ENCODE measurements around the gene STXBP1. TPM values are rescaled to one million over a fixed set of nuclear protein-coding genes. Genes with fewer than 3 reads are reported as not detected.
A peak's percentile ranks its signal among the peaks of the same experiment; 100 is the strongest.

Gene STXBP1
- 40.4 and 98.0 TPM in 2 replicates for total RNA-seq (2014; rRNA removed)
- polyA plus RNA-seq (2012) = 33.2 TPM

GRCh38 chr9:127611899-127612790 is at the start of gene STXBP1:
TSS of gene STXBP1 (plus strand) at chr9:127612277. CDS start at chr9:127612404, 127 bp downstream.
- peak; percentile 72 for DNase-seq (ENCODE audit: low read depth)

DNA sequence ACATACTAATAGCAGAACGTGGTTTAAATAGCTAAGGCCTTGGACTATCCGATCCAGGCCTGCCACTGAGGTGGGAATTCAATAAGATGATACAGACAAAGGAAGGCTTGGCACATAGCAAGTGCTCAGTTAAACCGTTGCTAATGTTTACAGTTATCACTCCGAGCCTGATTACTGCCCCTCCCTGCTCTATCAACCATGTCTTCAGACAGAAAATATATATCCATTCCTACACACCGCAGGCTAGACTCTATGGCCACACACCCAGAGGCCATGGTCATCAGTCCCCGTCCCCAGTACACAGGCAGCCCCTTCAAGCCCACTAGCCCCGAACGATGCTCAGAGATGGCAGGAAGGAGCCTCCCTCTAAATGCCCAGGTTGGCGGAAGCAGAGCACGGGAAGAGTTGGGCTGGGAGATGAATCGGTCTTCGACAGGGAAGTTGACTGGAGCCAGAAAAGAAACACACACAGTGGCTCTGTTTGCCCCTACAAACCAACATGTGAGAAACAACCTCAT is 49.7 kb upstream of the STXBP1 start:
- DNase-seq (ENCODE audit: low read depth) = no peak

DNA sequence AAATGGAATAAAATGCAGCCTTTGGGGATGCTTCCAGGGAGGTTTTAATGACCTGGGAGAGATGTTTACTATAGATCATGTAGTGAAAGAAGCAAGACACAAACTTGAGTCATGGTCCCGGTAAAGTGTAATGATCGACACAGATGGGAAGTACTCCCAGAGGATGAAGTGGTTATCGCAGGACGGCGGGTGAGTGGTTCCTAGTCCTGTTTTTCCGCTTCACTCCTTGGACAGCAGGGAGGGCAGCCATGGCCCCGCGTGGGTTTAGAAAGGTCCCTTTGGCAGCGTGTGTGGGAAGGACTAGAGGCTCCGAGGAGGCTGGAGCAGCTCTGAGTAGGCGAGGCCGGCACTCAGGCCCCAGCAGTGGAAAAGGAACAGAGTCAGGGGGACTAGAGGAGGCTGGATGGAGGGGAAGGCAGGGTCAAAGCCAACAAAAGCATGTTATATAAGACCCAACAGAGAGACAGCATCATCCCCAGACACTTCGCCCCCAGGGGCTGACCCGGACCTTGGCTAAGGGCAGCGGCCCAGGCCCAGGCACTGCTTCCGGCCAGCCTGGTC is 49.2 kb upstream of the STXBP1 start:
- peak; percentile 75 for DNase-seq (ENCODE audit: low read depth)

GRCh38 chr9:127563579-127563978 is 48.5 kb upstream of the STXBP1 start:
- no peak for DNase-seq (ENCODE audit: low read depth)

GRCh38 chr9:127565231-127565630 is 46.8 kb upstream of the STXBP1 start:
- DNase-seq (ENCODE audit: low read depth) = no peak

DNA sequence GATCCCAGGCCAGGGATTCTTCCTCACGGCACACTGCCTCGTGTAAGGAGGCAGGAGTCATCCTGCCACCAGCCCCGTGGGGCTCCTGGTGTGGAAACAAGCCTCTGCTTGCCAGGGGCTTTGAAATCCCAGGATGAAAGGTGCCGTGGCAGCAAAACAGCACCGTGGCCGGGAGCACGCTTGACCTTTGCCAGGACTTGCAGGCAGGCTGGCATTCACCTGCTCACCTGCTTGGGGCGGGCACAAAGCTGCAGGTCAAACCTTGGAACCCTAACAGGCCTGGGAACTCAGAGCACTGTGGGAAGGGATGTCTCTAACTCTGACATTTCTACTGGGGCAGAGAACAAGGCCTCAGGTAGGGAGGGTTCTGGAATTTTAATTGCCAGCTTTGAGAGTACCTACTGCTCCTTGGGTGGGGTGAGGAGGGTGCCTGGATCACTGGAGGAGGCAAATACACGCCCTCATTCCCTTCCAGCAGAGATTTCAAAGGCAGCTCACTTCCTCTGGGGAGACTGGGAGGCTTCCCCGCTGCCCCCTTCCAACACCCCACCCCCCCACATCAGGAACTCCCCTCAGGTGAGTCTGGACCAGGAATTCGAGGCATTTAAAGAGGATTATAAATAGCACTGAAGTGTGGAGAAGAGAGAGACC is 45.6 kb upstream of the STXBP1 start:
- DNase-seq (ENCODE audit: low read depth) = no peak

GRCh38 chr9:127567035-127567729 is 44.9 kb upstream of the STXBP1 start:
- peak; percentile 62 for DNase-seq (ENCODE audit: low read depth)

DNA sequence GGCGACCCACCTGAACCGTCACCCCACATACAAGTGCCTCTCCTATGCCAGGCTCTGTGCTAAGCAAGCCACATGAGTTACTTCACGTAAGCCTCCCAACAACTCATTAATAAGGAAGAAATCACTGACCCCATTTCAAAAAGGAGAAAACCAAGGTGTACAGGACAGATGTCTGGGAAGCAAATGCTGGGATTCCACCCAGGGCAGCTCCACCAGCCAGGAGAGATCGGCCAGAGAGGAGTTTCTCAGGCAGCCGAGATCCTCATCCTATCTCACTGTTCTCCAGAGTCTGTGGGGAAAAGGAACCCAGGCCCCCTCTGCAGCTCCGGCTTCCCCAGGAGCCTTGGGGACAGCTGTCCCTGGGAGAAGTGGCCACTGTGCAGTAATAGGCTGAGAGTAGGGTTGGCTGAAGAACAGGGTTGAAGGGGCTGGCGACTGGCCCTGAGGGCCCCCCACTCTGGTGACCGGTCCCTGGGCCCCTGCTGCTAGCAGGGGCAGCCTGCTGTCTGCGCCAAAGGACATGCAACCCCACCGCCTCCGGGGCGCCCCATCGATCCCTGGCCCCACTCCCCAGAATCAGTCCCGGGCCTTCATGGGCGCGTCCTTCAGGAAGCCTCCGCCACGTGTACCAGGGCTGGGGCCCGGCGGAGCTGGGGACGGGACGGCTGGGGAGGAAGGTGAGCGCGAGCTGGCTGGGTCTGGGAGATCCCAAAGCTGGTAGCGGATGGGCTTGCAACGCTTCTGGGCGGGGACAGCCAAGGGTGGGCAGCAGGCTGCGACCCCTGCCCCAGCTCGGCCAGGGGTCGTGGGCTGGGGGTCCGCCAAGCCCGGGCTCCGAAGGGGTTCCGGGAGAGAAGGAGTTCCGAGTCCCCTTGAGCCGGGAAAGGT is 44.1 kb upstream of the STXBP1 start:
- no peak for DNase-seq (ENCODE audit: low read depth)

DNA sequence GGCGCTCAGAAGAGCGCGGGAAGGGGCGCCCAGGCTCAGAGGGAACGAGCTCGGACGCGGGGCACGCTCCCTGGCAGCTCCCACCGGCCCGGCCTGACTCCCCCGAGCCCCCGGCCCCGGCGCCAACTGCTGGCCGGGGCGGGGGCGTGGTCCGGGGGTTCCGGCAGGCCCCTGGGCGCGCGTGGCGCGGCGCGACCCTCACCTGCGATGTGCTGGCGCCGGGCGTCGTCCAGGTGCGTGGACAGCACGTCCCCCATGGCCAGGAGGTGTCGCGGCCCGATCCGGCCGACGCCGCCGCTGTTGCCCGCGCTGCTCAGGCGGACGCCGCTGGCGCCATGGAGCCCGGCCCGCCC is 43.5 kb upstream of the STXBP1 start:
- no peak for DNase-seq (ENCODE audit: low read depth)

- DNase-seq (ENCODE audit: low read depth) = peak; percentile 86
Measured at GRCh38 chr9:127568971-127569885, 42.8 kb upstream of the STXBP1 start.

DNA sequence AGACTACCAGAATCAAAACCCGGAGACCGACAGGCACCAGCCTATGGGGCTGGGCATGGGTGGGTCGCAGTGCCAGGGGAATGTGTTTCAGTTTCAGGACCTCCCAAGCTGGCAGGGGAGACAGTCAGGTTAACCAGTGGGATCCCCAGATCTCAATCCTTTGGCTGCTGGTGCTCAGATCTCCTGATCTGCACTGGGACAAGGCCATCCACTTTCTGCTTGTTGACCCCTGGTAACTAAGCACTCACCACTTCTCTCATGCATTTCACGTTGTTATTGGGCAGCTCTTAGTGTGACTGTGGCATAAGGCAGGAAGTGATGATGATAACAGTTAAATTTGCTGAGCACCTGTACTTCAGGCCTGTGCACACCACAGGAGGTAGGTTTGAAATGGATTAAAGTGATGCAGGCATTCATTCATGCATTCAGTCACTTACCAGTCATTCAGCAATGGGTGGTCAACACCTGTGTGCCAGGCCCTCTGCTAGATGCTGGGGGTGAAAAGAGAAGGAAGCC is 42.1 kb upstream of the STXBP1 start:
- peak; percentile 65 for DNase-seq (ENCODE audit: low read depth)

DNA sequence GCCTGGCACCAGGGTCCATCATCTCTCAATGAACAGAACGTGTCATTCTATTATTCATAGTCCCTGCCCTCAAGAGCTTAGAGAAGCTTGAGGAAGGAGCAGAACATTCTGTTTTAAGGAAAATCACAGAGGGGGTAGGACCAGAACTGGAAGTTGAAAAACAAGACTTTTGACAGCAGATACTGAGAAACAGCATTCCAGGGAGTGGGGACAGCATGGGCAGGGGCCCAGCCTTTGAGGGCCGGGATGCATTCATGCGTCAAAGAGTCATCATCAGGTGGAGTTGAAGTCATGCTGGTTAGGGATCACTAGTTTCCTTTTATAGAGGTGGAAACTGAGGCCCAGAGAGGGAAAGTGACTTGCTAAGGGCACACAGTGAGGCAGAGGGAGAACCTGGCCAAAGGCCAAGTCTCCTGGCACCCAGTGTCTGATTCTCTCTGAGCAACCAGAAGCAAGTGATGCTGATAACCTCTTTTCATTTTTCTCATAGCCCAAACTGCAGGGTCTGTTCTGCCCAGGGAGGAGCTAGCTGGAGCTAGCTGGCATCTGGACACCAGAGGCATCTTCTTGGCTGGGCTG is 41.5 kb upstream of the STXBP1 start:
- no peak for DNase-seq (ENCODE audit: low read depth)

- no peak for DNase-seq (ENCODE audit: low read depth)
Measured at GRCh38 chr9:127571971-127572370, 40.1 kb upstream of the STXBP1 start.

DNA sequence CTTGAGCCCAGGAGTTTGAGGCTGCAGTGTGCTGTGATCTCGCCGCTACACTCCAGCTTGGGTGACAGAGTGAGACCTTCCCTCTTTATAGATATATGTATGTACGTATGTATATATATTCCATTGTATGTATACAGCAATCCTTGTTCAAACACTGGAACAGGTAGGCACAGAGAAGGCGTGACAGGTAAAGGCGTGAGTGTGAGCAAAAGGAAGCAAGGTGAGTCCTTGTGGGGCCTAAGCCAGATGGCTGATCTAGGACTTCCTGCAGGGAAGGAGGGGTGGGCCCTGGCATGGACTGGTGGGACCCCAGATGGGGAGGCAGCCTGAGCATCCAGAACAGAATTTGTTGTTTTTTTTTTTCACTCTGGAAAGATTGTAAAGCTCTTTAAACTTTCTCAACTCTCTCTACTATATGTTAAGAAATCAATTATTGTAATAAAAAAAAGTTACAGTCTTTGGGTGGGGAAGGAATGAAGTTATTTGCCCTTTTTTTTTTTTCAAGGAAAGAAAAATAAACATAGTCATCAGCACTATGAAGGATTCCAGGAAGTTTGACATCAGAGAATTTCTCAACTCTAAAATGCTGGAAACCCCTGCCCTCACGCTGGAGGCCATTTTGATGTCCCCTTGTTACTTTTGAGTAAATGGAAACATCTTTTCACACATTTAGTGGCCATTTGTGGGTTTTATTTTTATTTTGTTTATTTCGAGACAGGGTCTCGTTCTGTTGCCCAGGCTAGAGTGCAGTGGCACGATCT is 38.9 kb upstream of the STXBP1 start:
- DNase-seq (ENCODE audit: low read depth) = peak; percentile 65

DNA sequence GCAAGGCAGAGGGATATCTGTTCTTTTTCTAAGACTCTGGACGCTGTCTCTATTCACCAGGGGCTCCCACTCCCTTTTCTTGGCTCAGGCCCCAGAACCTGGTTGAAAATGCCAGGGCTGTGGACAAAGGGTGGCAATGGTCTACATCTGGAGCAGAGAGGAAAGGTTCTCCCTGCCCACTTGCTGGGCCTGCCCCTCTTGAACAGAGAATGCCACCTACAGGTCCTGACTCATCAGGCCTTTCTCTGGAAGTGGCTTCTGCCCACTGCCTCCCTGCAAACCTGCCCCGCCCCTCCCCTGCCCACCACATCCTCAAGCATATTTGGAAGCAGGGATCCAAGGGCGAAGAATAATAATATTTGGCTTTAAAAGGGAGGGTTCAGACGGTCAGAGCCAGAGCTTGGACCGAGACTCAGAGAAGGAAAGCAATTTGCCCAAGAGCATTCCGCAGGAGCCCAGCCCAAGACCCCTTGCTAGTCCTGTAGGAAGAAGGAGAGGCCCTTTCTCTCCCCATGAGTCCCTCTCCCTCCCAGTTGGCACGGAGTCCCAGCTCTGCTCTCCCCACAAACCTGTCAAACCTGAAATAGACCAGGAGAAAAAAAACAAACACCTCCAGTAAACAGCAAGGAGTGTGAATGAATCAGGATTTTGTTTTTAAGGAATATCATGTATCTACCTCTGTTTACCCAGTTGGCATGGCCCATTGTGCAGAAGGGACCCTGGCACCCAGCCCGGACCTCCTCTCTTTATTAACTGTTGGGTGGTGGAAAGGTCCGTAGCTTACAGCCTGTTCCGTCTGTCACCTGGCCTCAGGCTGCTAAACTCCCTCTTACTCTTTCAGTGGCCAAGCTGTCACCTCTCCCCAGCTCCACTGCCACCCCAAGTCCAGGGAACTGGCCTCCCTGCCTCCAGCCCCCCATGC is 37.7 kb upstream of the STXBP1 start:
- DNase-seq (ENCODE audit: low read depth) = peak; percentile 82

GRCh38 chr9:127575875-127576778 is 36.0 kb upstream of the STXBP1 start:
- DNase-seq (ENCODE audit: low read depth) = no peak

Data from LHCN-M2 (cell line).